B cell (primary cell): ENCODE measurements around the gene DAGLB.
"Not testable (repeated sequence)": the region's sequence is repeated elsewhere in the genome, so short reads cannot be mapped to it uniquely, and the experiment has no call there.

Experiments used
- EZH2 ChIP-seq: IDR thresholded peaks from 2 replicates; pipeline ENCODE4 v1.6.1; 2012; ENCODE audit warnings: borderline replicate concordance, low read depth, mild to moderate bottlenecking, moderate library complexity, low read length; ENCODE audit not compliant: insufficient read depth, poor library complexity, severe bottlenecking
- TF ChIP-seq, protein P1 (sequence below): fragments of 200-600 bp; IDR thresholded peaks from one replicate; pipeline ENCODE4 v1.8.0; 2022; ENCODE audit warnings: antibody characterized with exemption, mild to moderate bottlenecking

DNA sequence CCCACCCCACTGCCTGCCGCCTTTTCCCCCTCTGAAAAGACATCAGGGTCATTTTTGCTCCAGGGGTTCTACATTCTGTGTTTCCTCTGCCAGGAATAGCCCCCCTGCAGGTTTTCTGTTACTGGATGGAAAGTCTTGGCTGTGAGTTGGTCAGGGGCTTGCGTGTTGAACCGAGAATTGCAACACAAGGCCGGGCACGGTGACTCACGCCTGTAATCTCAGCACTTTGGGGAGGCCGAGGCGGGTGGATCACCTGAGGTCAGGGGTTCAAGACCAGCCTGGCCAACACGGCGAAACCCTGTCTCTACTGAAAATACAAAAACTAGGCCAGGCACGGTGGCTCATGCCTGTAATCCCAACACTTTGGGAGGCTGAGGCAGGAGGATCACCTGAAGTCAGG, 2.1 kb upstream of the DAGLB start:
- TF ChIP-seq, protein P1, sequence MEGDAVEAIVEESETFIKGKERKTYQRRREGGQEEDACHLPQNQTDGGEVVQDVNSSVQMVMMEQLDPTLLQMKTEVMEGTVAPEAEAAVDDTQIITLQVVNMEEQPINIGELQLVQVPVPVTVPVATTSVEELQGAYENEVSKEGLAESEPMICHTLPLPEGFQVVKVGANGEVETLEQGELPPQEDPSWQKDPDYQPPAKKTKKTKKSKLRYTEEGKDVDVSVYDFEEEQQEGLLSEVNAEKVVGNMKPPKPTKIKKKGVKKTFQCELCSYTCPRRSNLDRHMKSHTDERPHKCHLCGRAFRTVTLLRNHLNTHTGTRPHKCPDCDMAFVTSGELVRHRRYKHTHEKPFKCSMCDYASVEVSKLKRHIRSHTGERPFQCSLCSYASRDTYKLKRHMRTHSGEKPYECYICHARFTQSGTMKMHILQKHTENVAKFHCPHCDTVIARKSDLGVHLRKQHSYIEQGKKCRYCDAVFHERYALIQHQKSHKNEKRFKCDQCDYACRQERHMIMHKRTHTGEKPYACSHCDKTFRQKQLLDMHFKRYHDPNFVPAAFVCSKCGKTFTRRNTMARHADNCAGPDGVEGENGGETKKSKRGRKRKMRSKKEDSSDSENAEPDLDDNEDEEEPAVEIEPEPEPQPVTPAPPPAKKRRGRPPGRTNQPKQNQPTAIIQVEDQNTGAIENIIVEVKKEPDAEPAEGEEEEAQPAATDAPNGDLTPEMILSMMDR, result not testable (repeated sequence)
- TF ChIP-seq EZH2, result not testable (repeated sequence)
